Dermis blood vessel endothelial cell (primary cell): ENCODE results near the gene MTHFSD. TPM values are rescaled to one million over a fixed set of nuclear protein-coding genes. Genes with fewer than 3 reads are reported as not detected.

Experiments
- DNase-seq: peaks from one replicate; pipeline ENCODE4 v3.0.0; 2010
- total RNA-seq: library from RNA; depleted of rRNA; stranded (reverse); fragments of >200 nt; gene quantifications from 2 replicates; pipeline ENCODE4 v1.2.3, GENCODE V29; 2014

The MTHFSD gene
- total RNA-seq, 1 donor from 2014 or later, result 14.5 TPM

DNA sequence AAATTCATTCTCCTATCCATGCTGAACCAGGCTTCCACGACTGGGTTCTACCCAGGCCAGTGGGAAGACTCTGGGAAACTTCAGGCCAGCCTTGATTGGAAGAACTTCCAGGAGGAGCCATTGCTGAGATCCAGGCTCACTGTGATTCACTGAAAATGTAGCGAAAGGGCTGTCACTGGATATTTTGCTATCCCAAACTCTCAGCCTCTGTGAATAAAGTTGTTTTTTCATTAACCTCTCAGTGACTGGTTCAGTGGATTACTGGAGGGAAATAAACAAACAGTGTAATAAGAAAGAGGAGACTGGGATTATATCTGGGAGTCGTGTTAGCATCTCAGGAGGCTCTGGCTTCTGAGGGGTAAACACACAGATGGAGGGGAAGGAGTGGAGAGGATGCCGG, 26.4 kb upstream of the MTHFSD start:
- DNase-seq, result no peak

- no peak for DNase-seq
These were observed 25.7 kb upstream of the MTHFSD start for GRCh38 chr16:86580791-86581170.

DNA sequence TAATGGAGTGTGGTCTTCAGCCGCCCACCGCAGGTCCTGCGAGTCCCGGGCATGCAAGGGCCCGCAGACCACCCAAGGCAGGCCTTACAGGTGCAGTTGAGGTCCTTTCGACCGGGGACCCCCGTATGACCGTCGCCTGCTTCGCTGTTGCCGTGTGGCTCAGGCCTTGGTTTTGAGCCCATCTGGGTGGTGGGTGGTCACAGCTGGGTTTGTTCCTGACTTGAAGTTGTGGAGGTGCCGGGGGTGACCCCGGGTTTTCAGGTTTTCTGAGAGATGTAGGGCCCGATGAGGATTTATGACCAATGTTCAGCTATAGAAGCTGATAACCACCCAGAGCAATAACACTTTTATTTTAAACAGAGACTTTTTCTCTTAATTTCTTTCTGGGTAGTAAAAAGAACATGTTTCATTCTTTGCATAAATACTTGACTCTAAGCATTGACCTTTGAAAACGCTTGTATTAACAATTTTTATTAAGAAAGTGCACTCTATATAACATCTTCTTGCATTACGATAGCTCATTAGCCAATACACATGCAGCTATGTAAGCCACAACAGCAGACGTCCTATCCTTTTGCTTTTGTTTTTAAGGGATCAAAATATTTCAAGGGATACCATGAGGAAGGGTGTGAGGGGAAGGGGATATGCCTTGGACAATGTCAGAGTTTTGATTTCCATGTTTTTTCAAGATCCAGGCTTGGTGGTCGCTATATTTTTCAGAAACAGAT, 25.2 kb upstream of the MTHFSD start:
- DNase-seq, result peak; percentile 52

DNA sequence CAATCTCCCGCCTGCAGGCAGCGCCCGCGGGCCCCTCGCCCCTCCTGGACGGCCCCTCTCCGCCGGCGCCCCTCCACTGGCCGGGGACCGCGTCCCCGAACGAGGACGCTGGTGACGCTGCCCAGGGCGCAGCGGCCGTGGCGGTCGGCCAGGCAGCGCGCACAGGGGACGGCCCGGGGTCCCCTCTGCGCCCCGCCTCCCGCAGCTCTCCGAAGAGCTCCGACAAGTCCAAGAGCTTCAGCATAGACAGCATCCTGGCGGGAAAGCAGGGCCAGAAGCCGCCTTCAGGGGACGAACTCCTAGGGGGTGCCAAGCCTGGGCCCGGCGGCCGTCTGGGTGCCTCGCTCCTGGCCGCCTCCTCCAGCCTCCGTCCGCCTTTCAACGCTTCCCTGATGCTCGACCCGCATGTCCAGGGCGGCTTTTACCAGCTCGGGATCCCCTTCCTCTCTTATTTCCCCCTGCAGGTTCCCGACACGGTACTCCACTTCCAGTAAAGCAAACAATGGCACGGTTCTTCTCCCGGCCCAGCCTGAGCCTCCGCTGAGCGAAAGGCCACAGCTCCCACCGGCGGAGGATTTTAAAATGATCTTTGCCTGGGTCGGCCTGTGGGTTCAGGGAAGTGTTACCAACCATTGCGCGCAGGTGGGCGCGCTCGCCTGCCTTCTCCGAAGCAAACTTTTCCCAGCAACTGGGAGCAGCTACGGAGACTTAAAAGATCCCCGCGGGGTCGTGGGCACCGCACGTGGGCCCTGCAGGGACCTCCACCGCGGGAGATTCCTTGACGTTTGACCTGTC, 24.4 kb upstream of the MTHFSD start:
- peak; percentile 57 for DNase-seq

DNA sequence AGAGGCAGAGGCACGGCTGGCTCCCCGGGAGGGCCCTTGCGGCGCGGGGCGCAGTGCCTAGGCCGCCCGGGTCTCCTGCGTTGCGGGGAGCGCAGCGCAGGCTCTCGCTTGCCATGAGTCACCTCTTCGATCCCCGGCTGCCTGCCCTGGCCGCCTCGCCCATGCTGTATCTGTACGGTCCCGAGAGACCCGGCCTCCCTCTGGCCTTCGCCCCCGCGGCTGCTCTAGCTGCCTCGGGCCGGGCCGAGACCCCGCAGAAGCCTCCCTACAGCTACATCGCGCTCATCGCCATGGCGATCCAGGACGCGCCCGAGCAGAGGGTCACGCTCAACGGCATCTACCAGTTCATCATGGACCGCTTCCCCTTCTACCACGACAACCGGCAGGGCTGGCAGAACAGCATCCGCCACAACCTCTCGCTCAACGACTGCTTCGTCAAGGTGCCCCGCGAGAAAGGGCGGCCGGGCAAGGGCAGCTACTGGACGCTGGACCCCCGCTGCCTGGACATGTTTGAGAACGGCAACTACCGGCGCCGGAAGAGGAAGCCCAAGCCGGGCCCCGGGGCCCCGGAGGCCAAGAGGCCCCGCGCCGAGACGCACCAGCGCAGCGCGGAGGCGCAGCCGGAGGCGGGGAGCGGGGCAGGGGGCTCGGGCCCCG, 23.7 kb upstream of the MTHFSD start:
- peak; percentile 70 for DNase-seq

GRCh38 chr16:86578061-86578599, 23.1 kb upstream of the MTHFSD start, which contains the start of gene FOXL1:
FOXL1 (plus strand) TSS chr16:86578549; CDS start chr16:86578724, 175 bp downstream.
- DNase-seq, result peak; percentile 74

DNA sequence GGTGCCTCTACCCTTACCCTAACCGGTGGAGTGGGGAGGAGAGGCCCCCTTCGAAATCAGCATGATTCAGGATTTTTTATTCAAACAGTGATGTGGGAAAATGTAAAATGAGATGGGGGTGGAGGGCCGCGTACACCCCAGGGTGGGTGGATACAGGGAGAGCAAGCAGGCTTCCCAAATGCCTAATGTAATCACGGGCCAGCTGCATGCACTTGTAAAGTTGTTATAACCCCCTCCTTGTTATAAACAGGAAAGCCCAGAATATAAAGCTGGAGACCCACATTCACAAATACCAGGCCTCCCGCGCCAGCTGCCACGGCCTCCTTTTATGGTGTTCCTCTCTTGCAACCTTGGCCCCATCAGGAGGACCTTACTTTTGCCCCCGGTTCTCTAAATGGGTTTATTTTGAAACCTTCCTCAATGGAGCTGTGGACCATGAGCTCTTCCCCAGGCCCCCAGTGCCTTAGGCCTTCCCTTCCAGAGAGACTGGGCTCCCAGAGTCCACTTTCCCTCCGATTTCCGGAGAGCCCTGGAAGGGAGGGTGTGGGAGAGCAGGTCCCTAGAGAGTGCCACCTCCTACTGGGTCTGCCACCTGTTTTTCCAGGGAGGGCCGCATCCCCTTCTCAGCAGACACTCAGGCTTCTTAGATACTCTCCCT, 22.4 kb upstream of the MTHFSD start:
- DNase-seq, result peak; percentile 54

GRCh38 chr16:86576591-86577313, 21.7 kb upstream of the MTHFSD start:
- peak; percentile 54 for DNase-seq

DNA sequence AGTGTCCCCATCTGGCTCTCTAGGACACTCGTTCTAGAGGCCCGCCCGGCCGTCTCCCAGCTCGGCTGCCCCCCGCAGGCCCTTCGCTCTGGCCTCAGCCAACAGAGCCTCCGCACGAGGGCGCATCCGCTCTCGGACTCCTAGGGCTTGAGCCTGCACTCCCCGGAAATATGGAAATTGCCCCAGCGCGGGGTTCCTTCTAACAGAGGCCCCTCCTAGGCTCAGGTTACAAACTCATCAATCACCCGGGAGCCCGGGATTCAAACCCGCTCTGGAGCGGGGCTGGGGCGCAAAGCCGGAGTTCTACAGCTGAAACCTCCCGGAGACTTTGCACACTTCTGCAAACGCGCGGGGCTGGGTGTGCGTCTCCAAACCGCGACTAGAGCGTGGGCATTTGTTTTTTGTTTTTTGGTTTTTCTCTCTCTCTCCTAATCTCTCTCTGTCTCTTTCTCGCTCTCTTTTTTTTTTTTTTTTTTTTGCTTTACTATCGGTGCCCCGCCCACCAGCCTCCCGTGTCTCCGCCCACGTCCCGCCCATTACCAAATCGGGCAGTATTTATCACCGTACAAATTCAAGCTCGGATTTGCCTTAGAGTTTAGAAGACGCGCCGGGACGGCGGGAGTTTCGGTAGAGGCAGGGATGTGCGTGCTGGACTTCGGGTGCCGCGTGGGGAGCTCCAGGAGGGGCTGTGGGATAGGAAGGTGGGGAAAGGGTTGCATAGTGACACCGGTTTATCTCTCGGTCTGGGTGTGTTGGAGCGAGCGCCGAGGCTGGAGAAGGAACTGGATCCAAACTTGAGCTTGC, 20.9 kb upstream of the MTHFSD start:
- DNase-seq, result peak; percentile 93

GRCh38 chr16:86575095-86575685, 20.2 kb upstream of the MTHFSD start:
- DNase-seq, result no peak

DNA sequence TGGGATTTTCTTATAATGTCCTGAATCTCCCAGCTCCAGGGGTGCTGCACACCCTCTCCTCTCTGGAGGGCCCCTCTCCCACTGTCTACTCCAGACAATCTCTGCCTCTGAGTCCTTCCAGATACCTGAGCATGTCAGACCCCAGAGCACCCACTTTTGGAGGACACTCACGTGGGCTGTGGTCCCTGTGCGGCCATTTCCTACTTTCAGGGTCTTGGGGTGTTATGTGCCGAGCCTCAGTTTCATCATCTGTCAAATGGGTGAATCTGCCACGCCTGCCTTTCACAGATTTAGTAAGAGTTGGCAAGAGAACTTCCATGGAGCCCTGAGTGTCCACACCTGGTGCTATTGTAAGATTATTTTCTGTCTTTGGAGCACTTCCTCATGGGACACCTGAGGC, 19.6 kb upstream of the MTHFSD start:
- no peak for DNase-seq

GRCh38 chr16:86573646-86574508, 18.8 kb upstream of the MTHFSD start:
- no peak for DNase-seq

GRCh38 chr16:86573215-86573614, 18.2 kb upstream of the MTHFSD start:
- no peak for DNase-seq

GRCh38 chr16:86572606-86573005, 17.6 kb upstream of the MTHFSD start:
- no peak for DNase-seq

- peak; percentile 73 for DNase-seq
These were observed 17.0 kb upstream of the MTHFSD start for GRCh38 chr16:86572041-86572521.

GRCh38 chr16:86571530-86571915, 16.5 kb upstream of the MTHFSD start:
- peak; percentile 35 for DNase-seq

DNA sequence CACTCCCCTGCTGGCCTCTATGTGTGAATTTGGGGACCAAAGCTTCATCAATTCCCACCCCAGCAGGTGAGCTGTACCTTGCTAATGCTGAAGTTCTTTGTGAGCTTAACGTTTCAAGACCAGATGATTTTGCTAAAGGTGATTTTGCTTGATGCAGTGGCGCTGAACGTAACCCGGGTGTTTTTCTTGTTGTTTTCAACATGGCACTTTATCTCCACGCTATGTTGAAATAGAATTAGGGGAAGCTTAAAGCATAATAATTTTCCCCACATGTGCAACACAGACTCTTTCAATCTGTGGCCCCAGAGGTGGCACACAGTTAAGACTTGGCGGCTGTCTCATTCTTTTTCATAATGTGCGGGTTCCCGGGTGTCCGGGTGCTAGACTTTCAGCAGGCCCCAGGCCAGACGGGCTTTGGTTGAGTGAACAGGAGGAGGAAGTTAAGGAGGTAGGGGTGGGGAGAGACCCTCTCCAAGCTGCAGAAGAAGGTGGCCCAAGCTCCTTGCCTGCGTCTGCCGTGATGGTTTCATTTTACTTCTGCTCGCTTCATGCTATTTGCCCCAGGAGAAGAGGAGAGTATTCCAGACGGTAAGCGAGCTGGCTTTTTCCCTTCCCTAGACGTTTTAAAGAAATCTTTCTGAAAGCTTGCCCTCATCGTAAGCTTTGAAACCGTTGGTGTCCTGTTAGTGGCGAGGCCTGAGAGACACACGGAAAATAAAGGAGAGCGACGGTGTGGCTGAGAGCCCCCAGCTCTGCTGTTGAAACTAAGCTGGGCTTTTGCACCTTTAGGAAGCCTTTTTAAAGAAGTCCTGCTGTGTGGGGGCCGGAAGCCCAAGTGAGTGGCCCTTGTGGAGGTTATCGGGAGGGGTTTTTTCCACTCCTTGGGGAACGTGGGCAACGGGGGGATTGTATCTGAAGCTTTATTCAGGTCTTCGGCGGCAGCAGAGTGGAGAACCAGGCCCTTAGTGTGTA, 15.8 kb upstream of the MTHFSD start:
- peak; percentile 51 for DNase-seq
